ENCODE measurements around the gene GOT1. TPM values are rescaled to one million over a fixed set of nuclear protein-coding genes. Genes with fewer than 3 reads are reported as not detected.

Gene GOT1
- total and polyA plus RNA-seq, 2 experiments from 2014 or later: 36.8 to 37.7 TPM

DNA sequence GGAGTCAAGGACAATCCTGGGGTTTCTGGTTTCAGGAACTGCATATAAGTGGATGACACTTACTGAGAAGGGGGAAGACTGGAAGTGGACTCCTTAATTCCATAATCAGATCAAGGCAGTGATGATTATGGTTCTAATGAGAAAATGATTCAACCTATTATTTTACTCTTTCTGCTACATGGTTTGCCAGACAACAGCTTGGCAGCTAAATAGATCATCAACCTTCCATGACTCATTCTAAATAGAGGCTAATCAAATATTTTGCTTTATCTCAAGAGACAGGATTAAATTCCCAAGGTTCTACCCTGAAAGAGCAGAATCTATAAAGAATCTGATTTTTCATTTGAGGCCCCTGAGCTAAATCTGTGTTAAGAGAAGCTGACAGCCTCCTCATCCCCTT is 55.0 kb downstream of the GOT1 start (continued):
- TF ChIP-seq, protein P1, sequence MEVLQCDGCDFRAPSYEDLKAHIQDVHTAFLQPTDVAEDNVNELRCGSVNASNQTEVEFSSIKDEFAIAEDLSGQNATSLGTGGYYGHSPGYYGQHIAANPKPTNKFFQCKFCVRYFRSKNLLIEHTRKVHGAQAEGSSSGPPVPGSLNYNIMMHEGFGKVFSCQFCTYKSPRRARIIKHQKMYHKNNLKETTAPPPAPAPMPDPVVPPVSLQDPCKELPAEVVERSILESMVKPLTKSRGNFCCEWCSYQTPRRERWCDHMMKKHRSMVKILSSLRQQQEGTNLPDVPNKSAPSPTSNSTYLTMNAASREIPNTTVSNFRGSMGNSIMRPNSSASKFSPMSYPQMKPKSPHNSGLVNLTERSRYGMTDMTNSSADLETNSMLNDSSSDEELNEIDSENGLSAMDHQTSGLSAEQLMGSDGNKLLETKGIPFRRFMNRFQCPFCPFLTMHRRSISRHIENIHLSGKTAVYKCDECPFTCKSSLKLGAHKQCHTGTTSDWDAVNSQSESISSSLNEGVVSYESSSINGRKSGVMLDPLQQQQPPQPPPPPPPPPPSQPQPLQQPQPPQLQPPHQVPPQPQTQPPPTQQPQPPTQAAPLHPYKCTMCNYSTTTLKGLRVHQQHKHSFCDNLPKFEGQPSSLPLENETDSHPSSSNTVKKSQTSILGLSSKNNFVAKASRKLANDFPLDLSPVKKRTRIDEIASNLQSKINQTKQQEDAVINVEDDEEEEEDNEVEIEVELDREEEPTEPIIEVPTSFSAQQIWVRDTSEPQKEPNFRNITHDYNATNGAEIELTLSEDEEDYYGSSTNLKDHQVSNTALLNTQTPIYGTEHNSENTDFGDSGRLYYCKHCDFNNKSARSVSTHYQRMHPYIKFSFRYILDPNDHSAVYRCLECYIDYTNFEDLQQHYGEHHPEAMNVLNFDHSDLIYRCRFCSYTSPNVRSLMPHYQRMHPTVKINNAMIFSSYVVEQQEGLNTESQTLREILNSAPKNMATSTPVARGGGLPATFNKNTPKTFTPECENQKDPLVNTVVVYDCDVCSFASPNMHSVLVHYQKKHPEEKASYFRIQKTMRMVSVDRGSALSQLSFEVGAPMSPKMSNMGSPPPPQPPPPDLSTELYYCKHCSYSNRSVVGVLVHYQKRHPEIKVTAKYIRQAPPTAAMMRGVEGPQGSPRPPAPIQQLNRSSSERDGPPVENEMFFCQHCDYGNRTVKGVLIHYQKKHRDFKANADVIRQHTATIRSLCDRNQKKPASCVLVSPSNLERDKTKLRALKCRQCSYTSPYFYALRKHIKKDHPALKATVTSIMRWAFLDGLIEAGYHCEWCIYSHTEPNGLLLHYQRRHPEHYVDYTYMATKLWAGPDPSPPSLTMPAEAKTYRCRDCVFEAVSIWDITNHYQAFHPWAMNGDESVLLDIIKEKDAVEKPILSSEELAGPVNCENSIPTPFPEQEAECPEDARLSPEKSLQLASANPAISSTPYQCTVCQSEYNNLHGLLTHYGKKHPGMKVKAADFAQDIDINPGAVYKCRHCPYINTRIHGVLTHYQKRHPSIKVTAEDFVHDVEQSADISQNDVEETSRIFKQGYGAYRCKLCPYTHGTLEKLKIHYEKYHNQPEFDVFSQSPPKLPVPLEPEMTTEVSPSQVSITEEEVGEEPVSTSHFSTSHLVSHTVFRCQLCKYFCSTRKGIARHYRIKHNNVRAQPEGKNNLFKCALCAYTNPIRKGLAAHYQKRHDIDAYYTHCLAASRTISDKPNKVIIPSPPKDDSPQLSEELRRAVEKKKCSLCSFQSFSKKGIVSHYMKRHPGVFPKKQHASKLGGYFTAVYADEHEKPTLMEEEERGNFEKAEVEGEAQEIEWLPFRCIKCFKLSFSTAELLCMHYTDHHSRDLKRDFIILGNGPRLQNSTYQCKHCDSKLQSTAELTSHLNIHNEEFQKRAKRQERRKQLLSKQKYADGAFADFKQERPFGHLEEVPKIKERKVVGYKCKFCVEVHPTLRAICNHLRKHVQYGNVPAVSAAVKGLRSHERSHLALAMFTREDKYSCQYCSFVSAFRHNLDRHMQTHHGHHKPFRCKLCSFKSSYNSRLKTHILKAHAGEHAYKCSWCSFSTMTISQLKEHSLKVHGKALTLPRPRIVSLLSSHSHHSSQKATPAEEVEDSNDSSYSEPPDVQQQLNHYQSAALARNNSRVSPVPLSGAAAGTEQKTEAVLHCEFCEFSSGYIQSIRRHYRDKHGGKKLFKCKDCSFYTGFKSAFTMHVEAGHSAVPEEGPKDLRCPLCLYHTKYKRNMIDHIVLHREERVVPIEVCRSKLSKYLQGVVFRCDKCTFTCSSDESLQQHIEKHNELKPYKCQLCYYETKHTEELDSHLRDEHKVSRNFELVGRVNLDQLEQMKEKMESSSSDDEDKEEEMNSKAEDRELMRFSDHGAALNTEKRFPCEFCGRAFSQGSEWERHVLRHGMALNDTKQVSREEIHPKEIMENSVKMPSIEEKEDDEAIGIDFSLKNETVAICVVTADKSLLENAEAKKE (CRISPR knock-in tag; IDR thresholded peaks at IDR 0.05): no peak
- TF ChIP-seq POLR2AphosphoS5 (IDR thresholded peaks at IDR 0.05; ENCODE audit: low read depth): no peak

DNA sequence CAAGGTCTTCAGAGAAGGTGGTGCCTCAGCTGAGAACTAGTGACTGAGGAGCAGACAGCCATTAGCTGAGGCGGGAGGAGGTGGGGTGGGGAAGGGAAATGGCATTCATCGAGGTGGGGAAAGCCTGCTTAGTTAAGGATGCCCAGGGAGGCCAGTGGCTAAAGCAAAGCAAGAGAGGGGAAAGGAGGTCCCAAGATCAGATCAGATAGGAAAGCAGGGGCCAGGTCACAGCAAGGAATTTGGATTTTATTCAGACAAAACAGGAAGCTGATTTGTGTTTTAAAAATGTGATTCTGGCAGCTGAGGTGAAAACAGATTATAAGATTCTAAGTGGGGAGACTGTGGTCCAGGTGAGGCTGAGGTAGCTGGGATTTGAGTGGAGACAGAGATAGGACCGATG is 55.5 kb downstream of the GOT1 start:
- ATAC-seq (no peak), DNase-seq (ENCODE audit: low spot score) (no peak)
- Histone ChIP-seq H3K79me2 (replicated peaks; ENCODE audit: insufficient read depth) (no peaks in the 10 kb centered on the region), H3K27me3 (ENCODE audit: insufficient read depth) (no peaks in the 10 kb centered on the region), H2AFZ (no peak overlapping the region), H3K4me3 (no peak overlapping the region), H3K9me2 (ENCODE audit: insufficient read depth) (no peaks in the 10 kb centered on the region), H3K27ac (ENCODE audit: low read depth) (no peak overlapping the region), H3F3A (replicated peaks; ENCODE audit: low read depth) (no peaks in the 10 kb centered on the region), H3K36me3 (ENCODE audit: insufficient read depth) (no peaks in the 10 kb centered on the region), H3K4me1 (ENCODE audit: insufficient read depth) (no peaks in the 10 kb centered on the region), H3K4me2 (no peak overlapping the region), H4K20me1 (replicated peaks; ENCODE audit: insufficient read depth) (no peaks in the 10 kb centered on the region; the same call in 1 of the 2 replicates)
- Mint-ChIP-seq H3K4me3 (no peak overlapping the region), H3K36me3 (ENCODE audit: low read depth) (no peaks in the 10 kb centered on the region), H3K27ac (no peak overlapping the region), H3K4me1 (peaks cover 2% of the 10 kb centered on the region; the same call in 2 of the 3 replicates), H3K9me3 (no peaks in the 10 kb centered on the region), H3K27me3 (ENCODE audit: insufficient read depth, low read depth, poor library complexity) (peaks cover 9% of the 10 kb centered on the region)
- no peak for TF ChIP-seq EZH2phosphoT487 (IDR thresholded peaks at IDR 0.05; ENCODE audit: unreplicated experiment)
- TF ChIP-seq, protein P1 (CRISPR knock-in tag; IDR thresholded peaks at IDR 0.05): no peak
- no peak for TF ChIP-seq EZH2 (IDR thresholded peaks at IDR 0.05; ENCODE audit: low read depth, unreplicated experiment)
- TF ChIP-seq ZNF114 (CRISPR knock-in tag; IDR thresholded peaks at IDR 0.05): no peak
- TF ChIP-seq, protein P2, sequence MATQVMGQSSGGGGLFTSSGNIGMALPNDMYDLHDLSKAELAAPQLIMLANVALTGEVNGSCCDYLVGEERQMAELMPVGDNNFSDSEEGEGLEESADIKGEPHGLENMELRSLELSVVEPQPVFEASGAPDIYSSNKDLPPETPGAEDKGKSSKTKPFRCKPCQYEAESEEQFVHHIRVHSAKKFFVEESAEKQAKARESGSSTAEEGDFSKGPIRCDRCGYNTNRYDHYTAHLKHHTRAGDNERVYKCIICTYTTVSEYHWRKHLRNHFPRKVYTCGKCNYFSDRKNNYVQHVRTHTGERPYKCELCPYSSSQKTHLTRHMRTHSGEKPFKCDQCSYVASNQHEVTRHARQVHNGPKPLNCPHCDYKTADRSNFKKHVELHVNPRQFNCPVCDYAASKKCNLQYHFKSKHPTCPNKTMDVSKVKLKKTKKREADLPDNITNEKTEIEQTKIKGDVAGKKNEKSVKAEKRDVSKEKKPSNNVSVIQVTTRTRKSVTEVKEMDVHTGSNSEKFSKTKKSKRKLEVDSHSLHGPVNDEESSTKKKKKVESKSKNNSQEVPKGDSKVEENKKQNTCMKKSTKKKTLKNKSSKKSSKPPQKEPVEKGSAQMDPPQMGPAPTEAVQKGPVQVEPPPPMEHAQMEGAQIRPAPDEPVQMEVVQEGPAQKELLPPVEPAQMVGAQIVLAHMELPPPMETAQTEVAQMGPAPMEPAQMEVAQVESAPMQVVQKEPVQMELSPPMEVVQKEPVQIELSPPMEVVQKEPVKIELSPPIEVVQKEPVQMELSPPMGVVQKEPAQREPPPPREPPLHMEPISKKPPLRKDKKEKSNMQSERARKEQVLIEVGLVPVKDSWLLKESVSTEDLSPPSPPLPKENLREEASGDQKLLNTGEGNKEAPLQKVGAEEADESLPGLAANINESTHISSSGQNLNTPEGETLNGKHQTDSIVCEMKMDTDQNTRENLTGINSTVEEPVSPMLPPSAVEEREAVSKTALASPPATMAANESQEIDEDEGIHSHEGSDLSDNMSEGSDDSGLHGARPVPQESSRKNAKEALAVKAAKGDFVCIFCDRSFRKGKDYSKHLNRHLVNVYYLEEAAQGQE (IDR thresholded peaks at IDR 0.05; ENCODE audit: unreplicated experiment): no peak
